KG1 (cell line): Measurements from ENCODE around the gene RIMS1.

Experiments
- DNase-seq: peaks from one replicate; lab custom pipeline; 2025; lab: John Stamatoyannopoulos, UW

The RIMS1 gene

DNA sequence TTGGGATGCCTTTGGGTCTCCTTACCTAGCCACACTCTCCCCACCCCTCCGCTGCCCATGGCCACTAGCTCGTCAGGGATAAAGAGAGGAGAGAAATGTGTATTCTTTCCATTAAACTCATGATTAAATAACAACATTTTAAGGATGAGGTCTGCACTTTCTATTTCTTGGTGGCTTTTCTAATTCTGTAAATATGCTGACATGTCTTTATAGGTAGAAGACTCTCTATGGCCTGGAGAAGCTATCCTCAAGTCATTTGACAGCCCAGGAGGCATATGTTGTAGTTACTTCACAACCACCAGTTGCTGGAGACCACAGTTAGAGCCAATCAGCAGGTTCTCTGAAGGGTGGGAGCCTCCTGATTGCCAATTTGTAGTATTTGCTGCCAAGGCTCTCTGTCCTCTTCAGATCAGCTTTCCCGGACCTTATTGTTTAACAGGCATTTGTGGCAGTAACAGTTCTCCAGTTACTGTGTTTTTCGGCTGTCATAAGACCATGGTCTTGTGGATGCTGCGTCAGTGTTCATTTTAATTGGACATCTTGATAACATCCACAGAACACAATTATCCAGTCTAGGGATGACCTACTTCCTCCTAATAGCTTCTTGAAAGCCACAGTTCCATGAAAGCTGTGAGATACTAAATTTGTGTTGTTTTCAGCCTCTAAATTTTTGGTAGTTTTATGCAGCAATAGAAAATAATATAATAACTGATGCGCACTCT, 530.6 kb downstream of the RIMS1 start:
- no peak for DNase-seq

DNA sequence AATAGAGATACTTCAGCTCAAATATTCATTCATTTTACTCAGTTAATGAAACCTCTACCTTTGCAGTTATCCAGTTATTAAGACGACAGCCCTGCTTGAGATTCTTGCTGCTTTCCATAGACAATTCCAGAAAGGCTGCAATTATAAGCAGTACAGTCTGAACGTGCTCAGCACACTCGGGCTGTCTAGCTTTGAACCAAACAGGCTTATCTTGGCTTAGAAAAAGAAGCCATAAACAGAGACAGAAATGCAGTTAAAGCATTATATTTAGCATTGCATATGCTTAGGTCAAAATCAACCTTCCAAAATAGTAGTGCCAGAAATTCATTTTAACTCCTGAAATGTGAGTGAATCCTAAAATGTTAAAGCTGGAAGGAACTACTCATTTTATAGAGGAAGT, 531.4 kb downstream of the RIMS1 start:
- no peak for DNase-seq

DNA sequence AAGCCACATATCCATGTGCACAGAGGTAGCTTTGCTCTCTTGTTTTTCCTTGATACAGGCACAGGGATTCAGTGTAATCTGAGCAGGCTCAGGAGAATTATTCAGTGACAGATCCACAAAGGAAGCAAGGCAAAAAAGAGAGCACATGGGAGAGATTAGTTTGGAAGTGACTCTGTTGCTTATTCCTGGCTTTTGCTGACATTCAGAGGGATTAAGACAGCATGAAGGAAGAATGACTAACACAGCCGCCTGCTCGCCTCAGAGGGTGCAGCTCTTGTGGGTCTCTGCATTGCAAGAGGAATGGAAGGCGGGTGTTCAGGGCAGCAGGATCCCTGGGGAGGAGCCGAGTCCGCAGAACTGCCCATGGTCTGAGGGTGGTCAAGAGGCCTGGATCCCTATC, 532.1 kb downstream of the RIMS1 start:
- no peak for DNase-seq

DNA sequence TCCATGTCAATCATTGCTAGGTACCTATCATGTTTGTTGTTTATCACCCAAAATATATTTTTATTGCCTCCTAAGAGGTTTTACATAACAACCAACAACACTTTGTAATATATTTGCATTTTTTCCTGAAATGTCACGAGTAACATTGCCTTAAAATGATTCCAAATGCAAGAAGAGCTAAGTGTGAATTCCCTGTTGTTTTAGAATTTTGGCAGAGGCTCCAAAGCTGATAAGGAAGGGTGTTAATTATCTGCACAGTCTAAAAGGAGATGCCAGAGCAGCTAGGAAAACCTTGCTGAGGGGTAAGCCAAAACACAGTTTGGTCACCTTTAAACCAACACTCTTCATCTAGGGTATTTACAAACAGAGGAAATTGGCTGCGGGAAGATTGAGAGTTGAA, 533.6 kb downstream of the RIMS1 start:
- no peak for DNase-seq

DNA sequence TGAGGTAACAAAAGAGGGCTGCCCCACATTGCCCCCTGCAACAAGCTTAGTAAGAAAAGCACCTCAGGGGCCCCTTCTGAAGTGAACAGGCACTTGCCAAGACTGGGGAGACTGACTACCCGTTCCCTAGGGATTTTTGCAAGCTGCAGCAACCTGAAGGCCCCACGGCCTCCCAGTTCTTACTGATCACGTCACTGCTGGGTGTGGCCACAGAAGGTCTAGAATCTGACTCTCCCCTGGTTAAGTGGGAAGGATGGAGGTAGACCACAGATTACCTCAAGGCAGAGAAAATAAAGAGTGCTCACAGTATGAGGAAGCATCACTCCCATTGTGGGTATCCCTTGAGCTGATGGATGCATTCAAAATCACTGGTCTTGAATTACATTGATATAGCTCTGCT, 534.1 kb downstream of the RIMS1 start:
- no peak for DNase-seq

DNA sequence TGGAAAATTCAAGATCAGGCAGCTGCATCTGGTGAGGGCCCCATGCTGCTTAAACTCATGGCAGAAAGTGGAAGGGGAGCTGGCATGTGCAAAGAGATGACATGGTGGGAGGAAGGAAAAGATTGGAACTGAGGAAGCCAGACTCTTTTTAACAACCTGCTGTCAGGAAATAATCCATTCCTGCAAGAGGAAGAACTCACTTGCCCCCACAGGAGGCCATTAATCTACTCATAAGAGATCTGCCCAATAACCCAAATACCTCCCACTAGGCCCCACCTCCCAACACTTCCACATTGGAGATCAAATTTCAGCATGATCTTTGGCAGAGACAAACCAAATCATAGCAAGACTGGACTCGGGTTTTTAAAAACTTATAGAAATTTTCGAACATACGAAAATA, 535.0 kb downstream of the RIMS1 start:
- DNase-seq = no peak

DNA sequence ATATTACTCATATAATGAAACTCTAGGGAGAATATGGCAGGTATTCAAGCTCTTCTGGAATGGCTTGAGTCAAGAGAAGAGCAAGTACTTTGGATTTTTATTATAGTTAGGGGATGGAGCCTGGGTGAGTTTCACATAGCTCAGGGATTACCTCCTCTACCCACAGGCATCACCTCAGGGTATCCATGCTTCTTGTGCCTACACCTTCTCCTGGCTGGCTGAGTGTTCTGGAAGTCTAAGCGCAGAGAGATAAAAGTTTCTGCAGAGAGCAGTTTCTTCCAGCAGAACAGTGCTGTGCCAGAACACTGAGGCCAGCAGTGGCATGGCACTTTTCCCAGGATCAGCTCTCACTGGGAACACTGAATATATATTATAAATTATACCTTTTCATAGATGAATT, 535.8 kb downstream of the RIMS1 start:
- no peak for DNase-seq

DNA sequence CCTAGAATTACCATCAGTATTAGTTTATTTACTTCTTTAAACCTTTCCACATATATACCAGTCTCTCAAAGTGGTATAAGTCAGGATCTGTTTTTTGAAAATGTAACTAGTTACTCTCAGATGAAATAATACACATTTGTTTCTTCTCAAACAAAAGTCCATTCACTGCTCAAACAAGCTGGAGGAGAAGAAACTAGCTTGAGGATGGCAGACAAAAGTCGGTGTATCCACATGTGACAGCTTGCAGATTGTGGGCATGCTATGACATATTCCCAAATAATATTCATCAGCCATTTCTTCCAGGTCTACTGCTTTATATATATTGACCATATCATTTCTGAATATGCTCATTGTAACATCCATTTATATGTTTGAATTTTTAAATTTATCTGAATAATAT, 538.1 kb downstream of the RIMS1 start:
- DNase-seq = no peak

DNA sequence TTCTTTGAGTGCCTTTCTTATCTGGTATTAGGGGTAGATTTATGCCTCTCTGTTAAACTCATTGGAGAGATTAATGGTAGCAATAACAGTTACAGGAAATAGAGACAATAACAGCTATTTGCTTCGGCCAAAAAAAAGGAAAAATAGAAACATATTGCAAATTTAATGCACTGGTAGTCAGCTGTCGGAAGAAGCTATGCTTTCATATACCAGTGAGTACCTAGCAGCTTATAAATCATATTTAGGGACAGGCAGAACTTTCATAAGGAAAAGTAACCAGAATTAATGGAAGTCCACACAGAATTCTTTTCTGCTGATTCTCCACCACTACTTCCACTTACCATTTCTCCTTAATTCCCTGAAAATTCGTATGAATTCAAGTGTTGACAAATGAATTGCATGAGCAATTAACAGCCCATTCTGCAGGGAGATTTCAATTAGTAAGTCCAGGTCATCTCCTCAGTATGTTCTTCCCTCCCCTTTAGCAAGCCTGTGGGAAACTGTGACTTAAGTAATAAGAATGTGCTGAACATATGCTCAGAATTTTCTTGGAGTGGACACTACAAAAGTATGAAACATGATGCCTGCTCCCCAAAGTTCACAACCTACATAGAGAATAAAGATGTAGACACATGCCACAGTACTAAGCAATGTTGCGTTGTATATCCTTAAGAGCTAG, 538.8 kb downstream of the RIMS1 start:
- DNase-seq = no peak

DNA sequence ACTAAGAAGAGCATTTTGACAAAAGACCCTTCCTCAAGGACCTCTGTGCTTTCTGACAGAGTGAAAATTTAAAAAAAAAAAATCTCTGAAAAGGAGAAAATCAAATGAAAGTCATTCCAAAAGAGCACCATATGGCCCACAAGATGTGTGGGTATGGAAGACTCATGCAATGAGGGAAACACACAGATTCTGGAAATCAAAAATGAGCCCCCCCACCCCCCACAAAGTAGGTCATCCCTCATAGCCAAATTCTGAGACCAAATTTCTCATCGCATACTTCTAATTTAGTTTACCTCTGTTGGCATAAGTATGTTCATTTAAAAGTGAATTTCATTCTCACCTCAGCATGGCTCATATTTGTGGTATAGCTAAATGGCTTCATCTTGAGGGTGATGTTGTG, 554.3 kb downstream of the RIMS1 start:
- DNase-seq = no peak

DNA sequence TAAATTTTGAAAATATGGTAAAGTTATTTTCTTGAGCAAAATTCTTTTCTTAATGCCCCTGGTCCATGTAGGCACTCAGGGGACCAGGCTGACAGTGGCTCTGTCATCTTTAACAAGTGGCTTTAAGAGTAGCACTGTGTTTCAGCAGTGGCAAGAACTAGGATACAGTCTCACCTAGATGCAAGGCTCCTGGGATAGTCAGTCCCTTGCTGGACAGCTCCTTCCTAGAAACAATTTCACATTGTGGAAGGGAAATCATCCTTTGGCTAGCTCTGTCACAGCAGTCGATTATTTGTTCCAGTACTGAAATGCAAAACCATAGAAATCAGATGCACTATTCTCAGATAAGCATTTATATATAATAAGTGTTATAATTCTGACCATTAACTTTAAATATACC, 560.1 kb downstream of the RIMS1 start:
- DNase-seq = no peak
